GM19023 (cell line): Measurements from ENCODE around the gene SPDYA.
"Not testable (repeated sequence)": the region's sequence is repeated elsewhere in the genome, so short reads cannot be mapped to it uniquely, and the experiment has no call there.

Experiments used
- ATAC-seq: cut with Tn5 transposase; IDR thresholded peaks from one replicate; pipeline ENCODE4 v1.9.1; 2021; ENCODE audit warnings: mild to moderate bottlenecking, moderate library complexity; ENCODE audit not compliant: unreplicated experiment

The SPDYA gene

GRCh38 chr2:28810384-28811285 lies at the start of gene SPDYA:
TSS of gene SPDYA (plus strand) at chr2:28810834. CDS start at chr2:28816015, 5,181 bp downstream.
- peak; percentile 93 for ATAC-seq

GRCh38 chr2:28761420-28761819 lies 49.2 kb upstream of the SPDYA start:
- no peak for ATAC-seq

DNA sequence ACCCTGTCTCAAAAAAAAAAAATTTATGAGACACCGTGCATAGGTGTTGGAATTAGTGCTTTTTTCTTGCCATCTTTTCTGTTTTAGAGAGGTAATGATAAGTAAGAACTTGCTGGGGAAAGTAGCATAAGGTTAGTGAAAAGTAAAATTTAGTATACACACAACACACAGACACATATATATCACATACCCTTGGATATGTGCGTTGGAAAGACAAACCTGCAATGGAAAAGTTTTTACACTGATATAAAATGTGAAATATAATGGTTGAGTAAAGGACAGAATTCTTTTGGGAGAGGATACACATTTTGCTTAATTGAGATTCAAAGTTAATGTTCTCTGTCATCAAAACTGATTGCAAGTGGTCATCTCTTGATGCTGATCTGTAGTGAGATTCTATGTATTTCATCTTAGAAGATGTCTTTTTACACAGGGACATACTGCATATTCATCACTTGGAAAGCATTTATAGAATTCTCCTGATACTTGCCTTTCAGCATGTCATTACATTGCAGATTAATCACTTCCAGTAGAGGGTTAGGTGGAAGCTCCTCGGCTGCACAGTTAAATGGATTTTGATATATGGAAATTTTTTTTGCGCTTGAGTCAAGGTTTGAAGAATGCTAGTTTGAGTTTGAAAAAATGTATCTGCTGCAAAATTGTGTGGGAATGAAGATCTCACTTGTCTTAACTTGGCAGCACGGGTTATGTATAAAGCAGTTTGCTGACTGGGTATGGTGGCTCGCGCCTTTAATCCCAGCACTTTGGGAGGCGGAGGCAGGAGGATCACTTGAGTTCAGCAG lies 45.5 kb upstream of the SPDYA start:
- ATAC-seq, result no peak

- ATAC-seq, result no peak
Observed at GRCh38 chr2:28766070-28766469, 44.6 kb upstream of the SPDYA start.

DNA sequence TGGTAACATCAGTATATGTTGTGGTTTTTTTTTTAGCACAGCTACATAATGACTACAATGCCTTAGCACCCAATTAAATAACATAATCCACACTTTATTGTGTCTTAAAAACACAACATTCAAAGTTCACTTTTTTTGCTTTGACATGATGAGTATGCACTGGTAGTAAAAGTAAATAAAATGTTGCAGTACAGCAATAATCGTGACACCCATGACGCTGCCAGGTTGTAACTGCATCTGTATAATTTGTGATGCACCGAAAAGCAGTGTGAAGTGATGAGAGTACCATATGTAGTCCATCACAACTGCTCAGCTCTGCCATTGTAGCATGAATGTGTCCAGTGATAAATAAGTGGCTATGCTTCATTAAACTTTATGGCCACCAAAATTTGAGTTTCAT lies 43.3 kb upstream of the SPDYA start:
- no peak for ATAC-seq

DNA sequence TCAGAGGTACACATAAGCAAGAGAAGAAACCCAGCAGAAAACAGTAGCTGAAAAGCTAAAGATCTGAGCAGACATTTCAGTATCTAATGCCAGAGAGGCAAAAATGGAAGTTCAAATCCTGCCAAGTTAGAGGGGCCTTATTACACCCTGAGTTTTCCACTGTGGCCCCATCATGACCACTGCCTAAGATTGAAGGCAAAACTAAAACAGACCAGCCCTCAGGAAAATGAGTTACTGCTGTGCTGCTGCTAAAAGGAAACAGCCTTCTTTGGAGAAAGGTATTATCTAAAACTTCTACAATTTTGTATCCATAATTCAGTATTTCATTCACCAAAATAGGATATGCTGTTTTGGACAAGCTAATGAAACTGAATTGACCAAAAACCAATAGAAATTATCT lies 42.2 kb upstream of the SPDYA start:
- ATAC-seq, result no peak

GRCh38 chr2:28768952-28769351 lies 41.7 kb upstream of the SPDYA start:
- no peak for ATAC-seq

- ATAC-seq, result no peak
Observed at GRCh38 chr2:28772351-28772750, 38.3 kb upstream of the SPDYA start.

DNA sequence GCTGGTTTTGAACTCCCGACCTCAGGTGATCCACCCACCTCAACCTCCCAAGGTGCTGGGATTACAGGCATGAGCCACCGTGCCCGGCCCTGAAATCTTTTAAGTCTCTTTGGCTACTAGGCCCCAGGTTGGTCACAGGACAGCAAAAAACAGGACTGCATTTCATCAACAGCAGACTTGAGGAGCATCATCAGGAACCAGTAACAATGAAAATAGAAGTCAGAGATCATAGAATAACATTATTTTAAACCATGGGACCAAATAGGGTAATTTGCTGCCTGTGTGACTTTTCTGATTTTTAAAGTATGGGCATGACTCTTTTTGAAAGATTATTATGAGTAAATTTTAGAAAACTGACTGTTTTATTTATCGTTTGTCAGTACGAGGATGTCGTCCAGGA lies 34.2 kb upstream of the SPDYA start:
- ATAC-seq, result no peak

DNA sequence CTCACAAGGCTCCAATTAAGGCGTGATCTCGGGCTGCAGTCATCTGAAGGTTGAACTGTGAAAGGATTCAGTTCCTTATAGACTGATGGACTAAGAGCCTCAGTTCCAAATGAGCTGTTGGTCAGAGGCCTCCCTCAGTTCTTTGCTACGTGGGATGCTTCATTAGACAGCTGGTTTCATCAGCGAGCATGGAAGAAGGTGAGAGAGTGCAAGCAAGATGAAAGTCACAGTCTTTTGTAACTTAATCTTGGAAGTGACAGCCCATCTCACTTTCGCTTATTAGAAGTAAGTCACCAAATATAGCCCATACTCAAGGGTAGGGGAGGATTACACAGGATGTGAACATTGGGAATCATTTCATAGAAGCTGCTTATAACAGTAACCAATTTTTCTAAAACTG lies 32.2 kb upstream of the SPDYA start:
- ATAC-seq, result no peak

DNA sequence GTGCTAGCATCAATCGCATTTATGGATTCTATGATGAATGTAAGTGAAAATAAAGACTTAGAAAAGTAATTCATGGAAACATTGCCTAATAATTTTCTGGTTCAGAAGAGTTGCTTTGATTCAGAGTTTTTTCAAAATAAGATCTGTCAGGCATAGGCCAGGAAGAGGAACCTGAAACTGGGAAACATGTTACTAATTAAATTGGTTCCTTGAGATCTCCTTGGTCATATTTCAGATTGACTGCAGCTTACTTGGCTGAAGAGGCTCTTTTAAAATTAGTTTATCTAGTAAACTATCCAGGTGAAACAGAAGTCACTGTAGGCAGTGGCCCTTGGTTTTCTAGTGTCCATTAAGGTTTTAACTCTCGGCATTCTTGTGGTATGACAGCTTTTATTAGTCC lies 31.6 kb upstream of the SPDYA start:
- no peak for ATAC-seq

GRCh38 chr2:28780496-28780895 lies 30.1 kb upstream of the SPDYA start:
- no peak for ATAC-seq

- no peak for ATAC-seq
Observed at GRCh38 chr2:28782423-28782822, 28.2 kb upstream of the SPDYA start.

GRCh38 chr2:28784570-28784969 lies 26.1 kb upstream of the SPDYA start:
- not testable (repeated sequence) for ATAC-seq

DNA sequence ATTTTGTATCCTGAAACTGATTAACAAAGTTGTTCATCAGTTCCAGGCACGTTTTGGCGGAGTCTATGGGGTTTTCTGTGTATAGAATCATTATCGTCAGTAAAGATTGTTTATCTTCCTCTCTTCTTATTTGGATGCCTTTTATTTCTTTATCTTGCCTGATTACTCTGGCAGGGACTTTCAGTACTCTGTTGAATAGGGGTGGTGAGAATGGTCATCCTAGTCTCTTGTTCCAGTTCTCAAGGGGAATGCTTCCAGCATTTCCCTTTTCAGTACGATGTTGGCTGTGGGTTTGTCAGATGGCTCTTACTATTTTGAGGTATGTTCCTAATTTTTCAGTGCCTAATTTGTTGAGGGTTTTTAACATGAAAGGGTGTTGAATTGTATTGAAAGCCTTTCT lies 14.0 kb upstream of the SPDYA start:
- no peak for ATAC-seq

GRCh38 chr2:28801726-28802125 lies 8.9 kb upstream of the SPDYA start:
- ATAC-seq, result no peak

DNA sequence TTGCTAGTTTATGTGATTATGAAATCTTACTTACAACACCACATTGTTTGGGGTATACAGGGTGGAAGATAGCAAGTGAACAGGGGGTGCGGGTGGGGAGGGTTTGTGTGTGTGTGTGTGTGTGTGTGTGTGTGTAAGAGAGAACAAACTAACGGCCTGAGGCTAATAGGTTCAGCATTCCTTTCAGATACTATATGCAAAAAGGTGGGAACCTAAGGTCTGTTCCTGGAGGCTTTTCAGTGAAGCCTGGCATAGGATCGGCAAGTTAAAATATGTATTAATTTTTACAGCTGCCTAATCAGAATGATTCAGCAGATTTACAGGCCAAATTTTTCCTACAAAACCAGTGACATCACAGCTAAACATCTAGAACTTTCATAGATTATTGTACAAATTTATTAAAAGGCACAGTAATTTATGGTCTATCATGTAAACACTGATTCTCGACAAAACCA lies 7.6 kb upstream of the SPDYA start:
- ATAC-seq, result no peak

DNA sequence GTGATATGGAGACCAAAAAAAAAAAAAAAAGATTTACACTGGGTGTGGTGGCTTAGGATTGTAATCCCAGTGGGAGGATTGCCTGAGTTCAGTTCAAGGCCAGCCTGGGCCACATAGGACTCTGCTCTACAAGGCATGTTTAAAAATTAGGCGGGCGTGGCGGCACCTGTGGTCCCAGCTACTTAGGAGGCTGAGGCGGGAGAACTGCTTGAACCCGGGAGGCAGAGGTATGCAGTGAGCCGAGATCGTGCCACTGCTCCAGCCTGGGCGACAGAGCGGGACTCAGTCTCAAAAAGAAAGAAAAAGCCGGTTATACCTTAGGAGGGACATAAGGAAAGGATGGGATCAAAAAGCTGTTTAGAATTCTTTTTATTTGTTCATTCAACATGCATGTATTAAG lies 707 bp upstream of the SPDYA start:
- no peak for ATAC-seq

GRCh38 chr2:28818053-28818452 lies 7.4 kb downstream of the SPDYA start:
- ATAC-seq, result no peak

DNA sequence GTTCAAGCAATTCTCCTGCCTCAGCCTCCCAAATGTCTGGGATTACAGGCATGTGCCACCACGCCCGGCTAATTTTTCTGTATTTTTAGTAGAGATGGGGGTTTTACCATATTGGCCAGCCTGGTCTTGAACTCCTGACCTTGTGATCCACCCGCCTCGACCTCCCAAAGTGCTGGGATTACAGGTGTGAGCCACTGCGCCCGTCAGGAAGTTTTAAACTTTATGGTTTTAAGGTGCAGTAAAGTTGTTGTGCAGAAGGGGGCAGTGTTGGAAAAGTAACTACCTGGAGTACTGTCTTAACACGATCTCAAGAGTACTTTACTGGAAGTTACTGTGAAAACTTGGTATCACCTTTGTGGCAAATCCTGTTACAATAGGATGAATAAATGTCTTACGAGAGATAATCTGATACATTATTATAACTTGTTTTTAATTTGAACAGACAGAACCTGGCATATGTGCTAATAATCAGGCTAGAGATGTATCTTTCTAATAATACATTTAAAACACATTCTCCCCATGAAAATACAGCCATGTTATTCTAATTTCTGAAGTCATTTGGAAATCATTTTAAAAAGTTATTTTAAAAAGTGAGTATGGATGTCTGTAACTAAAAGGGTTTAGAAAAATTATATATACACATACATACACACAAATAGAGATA lies 10.8 kb downstream of the SPDYA start:
- ATAC-seq, result no peak

DNA sequence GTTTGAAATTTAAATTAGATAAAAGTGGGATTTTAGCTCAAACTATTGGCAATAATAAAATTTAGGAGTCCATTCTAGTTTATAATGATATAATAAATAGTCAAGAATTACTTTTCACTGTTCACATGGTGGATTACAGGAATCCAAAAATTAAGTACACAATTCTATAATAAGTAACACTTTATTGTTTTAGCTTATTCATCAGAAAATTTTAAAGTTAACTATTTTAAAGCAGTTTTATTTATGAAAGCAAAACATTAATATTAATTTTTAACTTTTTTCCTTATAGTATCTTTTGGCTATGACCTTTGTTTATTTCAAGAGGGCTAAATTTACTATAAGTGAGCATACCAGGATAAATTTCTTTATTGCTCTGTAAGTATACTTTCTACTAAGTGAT lies 11.4 kb downstream of the SPDYA start:
- ATAC-seq, result no peak
